ENCODE measurements around the gene MED26. TPM values are rescaled to one million over a fixed set of nuclear protein-coding genes. Genes with fewer than 3 reads are reported as not detected.

MED26 gene
- total RNA-seq, 1 donor from 2014 or later = 15.0 TPM

DNA sequence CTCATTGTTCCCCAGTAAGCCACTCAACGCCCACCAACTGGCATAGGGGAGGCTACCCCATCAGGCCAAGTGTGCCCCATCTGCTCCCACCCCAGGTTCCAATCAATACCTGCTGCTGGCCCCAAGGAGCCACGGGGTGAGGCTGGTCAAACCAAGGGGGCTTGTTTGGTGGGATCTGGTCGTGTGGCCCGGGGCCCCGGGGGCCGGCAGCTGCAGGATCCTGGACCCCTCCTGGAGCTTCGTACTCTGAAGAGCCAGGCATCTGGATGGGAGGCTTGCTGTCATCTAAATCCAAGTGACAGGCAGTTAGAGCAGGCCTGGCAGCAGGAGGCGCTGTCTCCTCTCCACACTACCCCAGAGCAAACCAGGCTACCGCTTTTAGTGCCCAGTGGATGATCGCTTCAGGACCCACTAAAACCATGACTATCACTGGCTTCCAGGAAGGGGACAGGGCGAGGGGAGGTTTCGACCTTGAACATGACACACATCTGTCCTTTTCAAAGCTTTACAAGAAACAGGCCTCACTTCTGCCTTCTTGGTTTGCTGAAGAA lies 100.0 kb downstream of the MED26 start:
- no peak overlapping the region for H3K27ac ChIP-seq (ENCODE audit: low read depth, low read length)
- H3K27ac Mint-ChIP-seq (ENCODE audit: unreplicated experiment) = no peak overlapping the region
- peaks cover 20% of the 10 kb centered on the region for H3K36me3 Mint-ChIP-seq (ENCODE audit: low read depth, unreplicated experiment)
- H3K9ac ChIP-seq (ENCODE audit: low read length) = no peak overlapping the region
- H4K20me1 ChIP-seq (ENCODE audit: insufficient read depth, low read length) = peaks cover 45% of the 10 kb centered on the region
- FAIRE-seq = no peak
- no peaks in the 10 kb centered on the region for H3K4me1 ChIP-seq (ENCODE audit: insufficient read depth, low read length)
- no peak overlapping the region for H3K4me2 ChIP-seq (ENCODE audit: low read length)
- DNase-seq (ENCODE audit: low read depth) = no peak
- no peaks in the 10 kb centered on the region for H3K4me1 Mint-ChIP-seq (ENCODE audit: low read depth, unreplicated experiment)
- no peaks in the 10 kb centered on the region for H3K9me3 Mint-ChIP-seq (ENCODE audit: unreplicated experiment)
- H2AFZ ChIP-seq (ENCODE audit: low read depth, low read length) = no peak overlapping the region
- H3K79me2 ChIP-seq (ENCODE audit: insufficient read depth, low read length) = peaks cover 10% of the 10 kb centered on the region
- TF ChIP-seq EZH2 (IDR thresholded peaks at IDR 0.05; ENCODE audit: insufficient read depth, low read length) = no peak
- TF ChIP-seq, protein P1, sequence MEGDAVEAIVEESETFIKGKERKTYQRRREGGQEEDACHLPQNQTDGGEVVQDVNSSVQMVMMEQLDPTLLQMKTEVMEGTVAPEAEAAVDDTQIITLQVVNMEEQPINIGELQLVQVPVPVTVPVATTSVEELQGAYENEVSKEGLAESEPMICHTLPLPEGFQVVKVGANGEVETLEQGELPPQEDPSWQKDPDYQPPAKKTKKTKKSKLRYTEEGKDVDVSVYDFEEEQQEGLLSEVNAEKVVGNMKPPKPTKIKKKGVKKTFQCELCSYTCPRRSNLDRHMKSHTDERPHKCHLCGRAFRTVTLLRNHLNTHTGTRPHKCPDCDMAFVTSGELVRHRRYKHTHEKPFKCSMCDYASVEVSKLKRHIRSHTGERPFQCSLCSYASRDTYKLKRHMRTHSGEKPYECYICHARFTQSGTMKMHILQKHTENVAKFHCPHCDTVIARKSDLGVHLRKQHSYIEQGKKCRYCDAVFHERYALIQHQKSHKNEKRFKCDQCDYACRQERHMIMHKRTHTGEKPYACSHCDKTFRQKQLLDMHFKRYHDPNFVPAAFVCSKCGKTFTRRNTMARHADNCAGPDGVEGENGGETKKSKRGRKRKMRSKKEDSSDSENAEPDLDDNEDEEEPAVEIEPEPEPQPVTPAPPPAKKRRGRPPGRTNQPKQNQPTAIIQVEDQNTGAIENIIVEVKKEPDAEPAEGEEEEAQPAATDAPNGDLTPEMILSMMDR (IDR thresholded peaks at IDR 0.05; ENCODE audit: insufficient read depth, low read depth, low read length) = peak; percentile 21
- no peaks in the 10 kb centered on the region for H3K27me3 Mint-ChIP-seq (ENCODE audit: low read depth, unreplicated experiment)
- H3K27me3 ChIP-seq (ENCODE audit: insufficient read depth, low read length) = no peaks in the 10 kb centered on the region
- H3K36me3 ChIP-seq (ENCODE audit: insufficient read depth, low read length) = peaks cover 28% of the 10 kb centered on the region
- no peak overlapping the region for H3K4me3 Mint-ChIP-seq (ENCODE audit: unreplicated experiment)
- H3K9me3 ChIP-seq (ENCODE audit: insufficient read depth, low read depth, low read length) = no peaks in the 10 kb centered on the region
- no peak overlapping the region for H3K4me3 ChIP-seq (ENCODE audit: insufficient read depth, low read depth, low read length)

DNA sequence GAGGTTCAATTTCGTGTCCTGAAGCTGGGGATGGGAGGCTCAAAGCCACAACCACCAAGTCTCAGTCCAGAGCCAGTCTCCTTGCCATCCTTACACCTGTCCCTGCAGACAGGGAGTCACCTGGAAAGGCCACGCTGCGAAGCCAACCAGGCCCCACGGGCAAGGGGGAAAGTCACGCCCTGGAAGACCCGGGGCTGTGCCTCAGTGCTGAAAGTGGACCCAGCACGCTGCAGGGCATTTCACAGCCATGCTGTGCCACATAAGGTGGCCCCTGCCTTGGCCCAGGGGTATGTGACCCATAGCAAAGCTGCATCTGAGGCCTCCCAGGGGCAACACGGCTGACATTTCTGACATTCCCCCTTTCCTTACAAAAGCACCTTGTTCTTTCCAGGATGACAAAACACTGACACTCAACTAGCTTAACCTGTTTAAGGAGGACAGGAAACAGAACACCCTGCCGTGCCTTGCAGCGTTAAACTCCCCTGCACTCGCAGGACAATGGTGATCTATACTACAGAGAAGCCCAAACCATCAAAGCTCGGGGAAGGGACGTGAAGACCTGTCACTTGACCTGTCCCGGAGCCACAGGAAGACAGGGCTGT lies 100.6 kb downstream of the MED26 start:
- Histone ChIP-seq H3K27me3 (ENCODE audit: insufficient read depth, low read length) (no peaks in the 10 kb centered on the region), H3K9ac (ENCODE audit: low read length) (no peak overlapping the region), H3K79me2 (ENCODE audit: insufficient read depth, low read length) (peaks cover 8% of the 10 kb centered on the region), H4K20me1 (ENCODE audit: insufficient read depth, low read length) (peaks cover 51% of the 10 kb centered on the region), H2AFZ (ENCODE audit: low read depth, low read length) (no peak overlapping the region), H3K4me2 (ENCODE audit: low read length) (no peak overlapping the region), H3K4me3 (ENCODE audit: insufficient read depth, low read depth, low read length) (no peak overlapping the region), H3K27ac (ENCODE audit: low read depth, low read length) (no peak overlapping the region), H3K36me3 (ENCODE audit: insufficient read depth, low read length) (peaks cover 28% of the 10 kb centered on the region), H3K9me3 (ENCODE audit: insufficient read depth, low read depth, low read length) (no peaks in the 10 kb centered on the region), H3K4me1 (ENCODE audit: insufficient read depth, low read length) (no peaks in the 10 kb centered on the region)
- no peak for DNase-seq (ENCODE audit: low read depth)
- Mint-ChIP-seq H3K4me3 (ENCODE audit: unreplicated experiment) (no peak overlapping the region), H3K36me3 (ENCODE audit: low read depth, unreplicated experiment) (peaks cover 20% of the 10 kb centered on the region), H3K9me3 (ENCODE audit: unreplicated experiment) (no peaks in the 10 kb centered on the region), H3K27ac (ENCODE audit: unreplicated experiment) (peak overlapping the region; percentile 42), H3K4me1 (ENCODE audit: low read depth, unreplicated experiment) (no peaks in the 10 kb centered on the region), H3K27me3 (ENCODE audit: low read depth, unreplicated experiment) (no peaks in the 10 kb centered on the region)
- TF ChIP-seq EZH2 (IDR thresholded peaks at IDR 0.05; ENCODE audit: insufficient read depth, low read length) = no peak
- TF ChIP-seq, protein P1 (IDR thresholded peaks at IDR 0.05; ENCODE audit: insufficient read depth, low read depth, low read length) = no peak
- no peak for FAIRE-seq
